Measurements from ENCODE around the gene UVRAG.
A peak's percentile ranks its signal among the peaks of the same experiment; 100 is the strongest.

UVRAG gene

DNA sequence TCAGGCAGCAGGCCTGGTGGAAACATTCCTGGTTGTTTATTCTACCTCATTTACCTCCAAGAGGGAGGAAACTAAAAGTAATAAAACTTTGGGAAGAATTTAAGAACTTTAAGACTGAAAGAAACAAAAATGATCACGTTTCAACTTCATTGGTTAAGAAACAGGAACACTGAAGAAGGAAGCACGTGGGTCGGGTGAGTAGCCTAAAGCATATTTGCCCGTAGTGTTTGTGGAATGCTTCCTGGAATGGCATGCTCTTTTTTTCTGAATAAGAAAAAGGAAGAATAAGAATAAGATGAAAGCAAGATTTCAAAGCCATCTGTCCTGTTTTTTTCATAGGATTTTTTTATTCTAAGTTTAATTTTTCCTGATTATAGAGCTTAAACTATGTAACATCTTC lies 308.2 kb downstream of the UVRAG start:
- TF ChIP-seq, protein P1, sequence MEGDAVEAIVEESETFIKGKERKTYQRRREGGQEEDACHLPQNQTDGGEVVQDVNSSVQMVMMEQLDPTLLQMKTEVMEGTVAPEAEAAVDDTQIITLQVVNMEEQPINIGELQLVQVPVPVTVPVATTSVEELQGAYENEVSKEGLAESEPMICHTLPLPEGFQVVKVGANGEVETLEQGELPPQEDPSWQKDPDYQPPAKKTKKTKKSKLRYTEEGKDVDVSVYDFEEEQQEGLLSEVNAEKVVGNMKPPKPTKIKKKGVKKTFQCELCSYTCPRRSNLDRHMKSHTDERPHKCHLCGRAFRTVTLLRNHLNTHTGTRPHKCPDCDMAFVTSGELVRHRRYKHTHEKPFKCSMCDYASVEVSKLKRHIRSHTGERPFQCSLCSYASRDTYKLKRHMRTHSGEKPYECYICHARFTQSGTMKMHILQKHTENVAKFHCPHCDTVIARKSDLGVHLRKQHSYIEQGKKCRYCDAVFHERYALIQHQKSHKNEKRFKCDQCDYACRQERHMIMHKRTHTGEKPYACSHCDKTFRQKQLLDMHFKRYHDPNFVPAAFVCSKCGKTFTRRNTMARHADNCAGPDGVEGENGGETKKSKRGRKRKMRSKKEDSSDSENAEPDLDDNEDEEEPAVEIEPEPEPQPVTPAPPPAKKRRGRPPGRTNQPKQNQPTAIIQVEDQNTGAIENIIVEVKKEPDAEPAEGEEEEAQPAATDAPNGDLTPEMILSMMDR (IDR thresholded peaks at IDR 0.05; ENCODE audit: extremely low read depth, insufficient read depth, missing control alignments) = no peak
- in situ Hi-C loops (cut with MboI; ENCODE audit: low pct_unique_long_range_greater_than_20kb, low sequenced_read_pairs, unreplicated experiment) = no loop called here

DNA sequence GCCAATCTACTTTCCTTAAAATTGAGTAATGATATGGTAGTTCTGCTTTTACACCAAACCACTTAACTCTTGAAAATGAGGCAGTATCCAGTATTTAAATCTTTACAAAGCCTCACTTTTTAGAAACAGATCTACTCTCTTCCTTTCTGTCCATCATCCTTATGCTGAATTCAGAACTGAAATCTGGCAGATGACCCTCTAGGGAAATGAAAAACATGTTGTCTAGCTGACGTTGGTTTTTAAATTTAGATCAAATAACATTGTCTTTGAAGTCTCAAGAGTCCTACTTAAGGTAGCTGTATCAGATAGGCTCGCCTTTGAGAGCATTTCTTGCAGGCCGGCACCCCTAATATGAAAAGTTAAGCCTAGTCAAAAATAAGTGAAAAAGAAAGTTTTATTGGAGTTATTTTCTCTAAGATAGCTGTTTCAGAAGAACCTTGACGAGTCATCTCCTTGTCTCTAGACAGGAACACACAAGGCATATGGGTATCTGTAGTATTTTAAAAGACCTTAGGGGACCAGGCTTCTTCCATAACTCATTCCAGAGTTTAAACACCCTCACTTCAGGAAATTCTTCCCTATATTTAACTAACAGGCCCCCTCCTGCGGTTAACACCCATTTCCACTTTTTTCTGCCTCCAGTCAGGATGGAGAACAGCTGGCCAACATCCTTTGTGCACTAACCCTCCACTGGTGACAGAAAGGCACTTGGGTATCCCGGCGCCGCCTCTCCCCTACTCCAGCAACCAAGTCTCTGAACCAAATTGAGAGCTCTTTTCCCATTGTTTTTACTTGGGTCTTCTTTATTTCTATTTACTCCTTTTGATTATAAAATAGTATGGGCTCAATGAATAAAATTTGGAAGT lies 310.1 kb downstream of the UVRAG start:
- TF ChIP-seq, protein P1 (IDR thresholded peaks at IDR 0.05; ENCODE audit: extremely low read depth, insufficient read depth, missing control alignments) = no peak
- in situ Hi-C loops (cut with MboI; ENCODE audit: low pct_unique_long_range_greater_than_20kb, low sequenced_read_pairs, unreplicated experiment) = loop anchor here (25.0 kb wide), 1 partner anchor 413 kb away; the partner anchor contains the start of gene MOGAT2
- DNase-seq (ENCODE audit: low spot score) = peak; percentile 44

More for the DNA sequence above, 308.2 kb downstream of the UVRAG start:
- DNase-seq (ENCODE audit: low spot score) = no peak

DNA sequence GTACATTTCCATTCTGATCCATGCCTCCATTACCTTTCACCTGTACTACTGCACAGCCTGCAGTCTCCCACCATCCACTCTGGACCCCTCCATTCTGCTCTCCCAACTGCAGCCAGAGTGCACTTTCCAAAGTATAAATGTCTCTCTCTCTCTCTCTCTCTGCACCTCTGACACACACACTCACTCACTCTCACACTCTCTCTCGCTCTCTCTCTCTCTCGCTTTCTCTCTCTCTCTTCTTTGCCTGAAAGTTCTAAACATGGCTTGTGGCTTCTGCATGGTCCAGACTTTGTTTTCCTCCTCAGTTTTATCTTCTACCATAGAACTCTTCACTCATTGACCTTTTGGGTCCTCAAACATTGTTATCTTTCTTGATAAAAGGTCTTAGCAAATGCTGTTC lies 314.7 kb downstream of the UVRAG start:
- DNase-seq (ENCODE audit: low spot score) = no peak
- in situ Hi-C loops (cut with MboI; ENCODE audit: low pct_unique_long_range_greater_than_20kb, low sequenced_read_pairs, unreplicated experiment) = loop anchor here (25.0 kb wide), 1 partner anchor 417 kb away; the partner anchor contains the start of gene MOGAT2
- TF ChIP-seq, protein P1 (IDR thresholded peaks at IDR 0.05; ENCODE audit: extremely low read depth, insufficient read depth, missing control alignments) = no peak

DNA sequence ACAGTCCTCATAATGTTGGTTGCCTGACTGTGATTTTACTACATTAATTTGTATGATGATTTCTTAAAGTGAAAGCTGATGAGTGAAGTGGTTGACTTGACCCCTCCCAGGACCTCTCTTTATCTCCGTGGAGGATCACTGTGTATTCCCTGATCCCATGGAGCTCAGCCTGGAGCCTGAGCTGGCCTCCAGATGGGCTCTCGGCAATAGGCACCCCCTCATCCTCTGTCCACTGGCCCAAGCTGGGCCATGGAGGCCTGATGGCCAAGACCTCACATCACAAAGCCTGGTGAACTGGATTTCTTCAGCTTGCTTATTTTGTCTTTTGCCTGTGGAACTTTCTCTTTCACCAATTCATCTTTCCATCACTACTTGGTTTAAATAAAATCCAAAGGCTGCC lies 316.1 kb downstream of the UVRAG start:
- no peak for DNase-seq (ENCODE audit: low spot score)
- TF ChIP-seq, protein P1 (IDR thresholded peaks at IDR 0.05; ENCODE audit: extremely low read depth, insufficient read depth, missing control alignments) = no peak
- in situ Hi-C loops (cut with MboI; ENCODE audit: low pct_unique_long_range_greater_than_20kb, low sequenced_read_pairs, unreplicated experiment) = loop anchor here (25.0 kb wide), 1 partner anchor 419 kb away; the partner anchor contains the start of gene MOGAT2

DNA sequence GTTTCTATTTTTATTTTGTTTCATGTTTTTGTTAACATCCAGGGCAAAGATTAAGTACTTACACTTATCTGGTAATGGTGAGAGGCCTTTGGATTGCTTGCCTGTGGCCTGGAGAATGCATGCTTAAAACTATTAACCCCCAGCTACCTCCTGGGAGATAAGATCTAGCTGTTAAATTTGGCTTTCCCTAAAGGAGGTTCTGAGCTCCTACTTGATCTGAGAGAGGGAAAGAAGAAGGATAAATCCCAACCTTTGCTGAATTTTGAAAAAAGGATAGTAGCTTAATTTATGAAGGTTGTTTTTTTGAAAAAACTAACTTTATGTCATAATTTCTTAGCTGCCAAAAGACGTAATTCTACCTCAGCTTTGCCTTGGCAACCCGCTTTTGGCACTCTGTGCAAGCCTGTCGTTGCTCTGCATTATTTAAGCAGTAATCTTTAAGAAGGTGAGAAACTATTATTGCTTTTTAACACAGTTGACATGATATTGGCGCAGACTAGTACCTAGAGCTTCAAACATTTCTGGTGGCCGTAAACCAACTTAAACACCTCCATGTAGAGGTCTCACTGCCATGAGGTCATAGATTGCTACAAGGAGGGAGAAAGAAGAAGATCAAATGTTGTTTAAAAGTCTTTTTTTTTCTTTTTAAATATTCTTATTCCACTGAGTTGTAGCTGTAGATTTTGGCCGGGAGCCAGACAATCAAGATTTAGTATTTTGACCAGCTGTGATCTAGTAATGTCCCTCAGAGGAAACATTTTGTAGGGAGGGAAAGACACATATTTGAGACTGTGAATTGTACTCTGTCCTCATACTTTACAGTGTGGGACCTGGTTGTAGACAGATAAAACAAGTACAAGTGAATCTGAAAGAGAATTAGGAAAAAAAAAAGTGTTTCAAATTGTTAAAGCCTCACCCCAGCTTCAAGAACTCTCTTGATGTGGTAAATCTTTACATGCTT lies 316.9 kb downstream of the UVRAG start:
- TF ChIP-seq, protein P1 (IDR thresholded peaks at IDR 0.05; ENCODE audit: extremely low read depth, insufficient read depth, missing control alignments) = no peak
- in situ Hi-C loops (cut with MboI; ENCODE audit: low pct_unique_long_range_greater_than_20kb, low sequenced_read_pairs, unreplicated experiment) = loop anchor here (25.0 kb wide), 1 partner anchor 420 kb away; the partner anchor contains the start of gene MOGAT2

DNA sequence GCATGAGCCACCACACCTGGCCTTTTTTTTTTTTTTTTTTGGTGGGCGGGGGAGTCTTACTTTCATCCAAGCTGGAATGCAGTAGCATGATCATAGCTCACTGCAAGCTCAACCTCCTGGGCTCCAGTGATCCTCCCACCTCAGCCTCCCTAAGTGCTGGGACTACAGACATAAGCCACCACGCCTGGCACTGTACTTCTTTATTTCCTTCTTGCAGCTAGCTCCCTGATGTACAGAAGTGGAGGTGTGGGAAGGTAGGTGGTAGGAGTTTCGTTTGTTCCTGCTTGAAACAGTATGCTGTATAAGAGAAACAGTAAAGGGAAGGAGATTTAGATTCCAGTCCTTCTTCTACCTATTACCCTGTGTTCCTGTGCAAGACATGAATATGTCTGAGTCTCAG lies 319.2 kb downstream of the UVRAG start:
- DNase-seq (ENCODE audit: low spot score) = no peak
- TF ChIP-seq, protein P1 (IDR thresholded peaks at IDR 0.05; ENCODE audit: extremely low read depth, insufficient read depth, missing control alignments) = no peak
- in situ Hi-C loops (cut with MboI; ENCODE audit: low pct_unique_long_range_greater_than_20kb, low sequenced_read_pairs, unreplicated experiment) = loop anchor here (25.0 kb wide), 1 partner anchor 422 kb away; the partner anchor contains the start of gene MOGAT2

More for the DNA sequence above, 316.9 kb downstream of the UVRAG start:
- no peak for DNase-seq (ENCODE audit: low spot score)
